GM19023 (cell line): ENCODE measurements around the gene TMEM192.
"Not testable (repeated sequence)": the region's sequence is repeated elsewhere in the genome, so short reads cannot be mapped to it uniquely, and the experiment has no call there.

Experiments used
- ATAC-seq: cut with Tn5 transposase; IDR thresholded peaks from one replicate; pipeline ENCODE4 v1.9.1; 2021; ENCODE audit warnings: mild to moderate bottlenecking, moderate library complexity; ENCODE audit not compliant: unreplicated experiment

TMEM192 gene

DNA sequence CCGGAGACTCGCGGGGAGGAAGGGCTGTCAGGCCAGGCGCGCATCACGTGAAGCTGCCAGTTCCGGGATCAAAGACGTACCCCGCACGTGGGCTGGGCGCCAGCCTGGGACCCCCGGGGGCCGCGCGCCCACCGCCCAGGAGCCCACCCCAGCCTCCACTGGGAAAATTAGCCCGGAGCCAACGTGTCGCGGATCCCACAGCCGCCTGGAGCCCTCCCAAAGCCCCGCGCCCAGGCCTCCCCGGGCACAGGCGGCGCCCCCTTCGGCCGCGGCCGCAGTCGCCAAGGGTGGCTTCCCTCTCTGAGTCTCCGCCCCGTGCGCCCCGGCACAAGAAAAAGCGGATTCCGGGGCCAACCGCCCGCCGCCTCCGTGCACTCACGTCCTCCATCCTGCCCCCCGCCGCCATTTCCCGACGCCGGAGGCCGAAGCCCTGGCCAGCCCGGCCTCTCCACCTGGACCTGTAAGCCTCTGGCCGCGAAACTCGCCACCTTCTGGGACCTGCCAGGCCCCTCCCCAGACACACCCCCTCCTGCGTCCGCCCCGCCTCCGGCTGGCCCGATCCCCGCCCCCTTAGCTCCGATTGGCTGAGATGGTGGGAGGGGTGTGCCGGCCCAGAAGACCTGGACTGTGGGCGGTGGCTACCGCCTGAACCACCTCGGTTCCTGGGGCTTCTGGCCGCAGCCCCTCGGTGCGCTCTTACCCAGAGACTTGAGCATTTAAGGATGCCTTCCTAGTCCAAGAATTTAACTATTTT is at the start of gene TMEM192:
Gene TMEM192, minus strand, starts transcription at position 493 of the 754 bp plus-strand sequence. Its CDS starts 87 bp downstream, at position 406.
- peak; percentile 96 for ATAC-seq

DNA sequence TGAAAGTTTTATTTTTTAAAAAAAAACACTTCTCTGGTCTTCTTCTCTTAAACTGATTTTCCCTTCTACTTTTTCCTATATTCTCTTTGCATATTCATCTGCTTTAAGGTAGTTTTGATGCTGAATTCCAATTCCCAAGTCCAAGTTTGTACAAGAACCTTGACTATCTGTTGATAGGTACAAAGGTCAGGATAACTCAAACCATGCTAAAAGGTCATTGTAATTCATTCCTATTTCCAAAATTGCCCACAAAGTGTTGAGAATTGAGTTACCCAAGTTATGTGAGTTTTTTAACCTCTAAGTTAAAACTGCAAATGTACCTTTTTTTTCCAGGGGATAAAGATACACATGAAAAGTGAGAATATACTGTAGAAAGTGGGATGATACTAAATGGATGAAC is 46.1 kb upstream of the TMEM192 start:
- no peak for ATAC-seq

DNA sequence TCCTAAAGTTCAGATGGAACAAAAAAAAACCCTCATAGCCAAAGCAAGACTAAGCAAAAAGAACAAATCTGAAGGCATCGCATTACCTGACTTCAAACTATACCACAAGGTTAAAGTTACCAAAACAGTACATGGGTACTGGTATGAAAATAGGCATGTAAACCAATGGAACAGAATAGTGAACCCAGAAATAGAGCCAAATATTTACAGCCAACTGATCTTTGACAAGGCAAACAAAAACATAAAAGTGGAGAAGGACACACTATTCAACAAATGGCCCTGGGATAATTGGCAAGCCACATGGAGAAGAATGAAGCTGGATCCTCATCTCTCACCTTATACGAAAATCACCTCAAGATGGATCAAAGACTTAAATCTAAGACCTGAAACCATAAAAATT is 44.2 kb upstream of the TMEM192 start:
- no peak for ATAC-seq

DNA sequence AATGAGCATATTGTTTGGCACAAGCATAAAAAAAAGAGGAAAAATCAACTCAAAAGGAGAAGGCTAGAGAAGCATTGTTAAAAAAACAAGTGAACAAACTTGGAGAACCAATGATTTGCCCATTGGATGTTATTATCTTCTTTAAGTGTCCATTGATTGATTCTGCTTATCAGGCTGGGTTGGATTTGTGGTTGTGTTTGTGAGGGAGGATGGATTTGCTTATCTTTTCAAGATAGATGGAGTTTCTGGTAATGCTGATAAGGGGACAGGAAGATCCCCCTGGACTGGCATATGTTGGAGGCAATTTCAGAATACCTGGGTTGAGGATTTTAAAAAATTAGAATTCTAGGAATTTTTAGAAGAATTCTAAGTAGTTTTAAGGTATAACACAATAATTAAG is 41.8 kb upstream of the TMEM192 start:
- no peak for ATAC-seq

DNA sequence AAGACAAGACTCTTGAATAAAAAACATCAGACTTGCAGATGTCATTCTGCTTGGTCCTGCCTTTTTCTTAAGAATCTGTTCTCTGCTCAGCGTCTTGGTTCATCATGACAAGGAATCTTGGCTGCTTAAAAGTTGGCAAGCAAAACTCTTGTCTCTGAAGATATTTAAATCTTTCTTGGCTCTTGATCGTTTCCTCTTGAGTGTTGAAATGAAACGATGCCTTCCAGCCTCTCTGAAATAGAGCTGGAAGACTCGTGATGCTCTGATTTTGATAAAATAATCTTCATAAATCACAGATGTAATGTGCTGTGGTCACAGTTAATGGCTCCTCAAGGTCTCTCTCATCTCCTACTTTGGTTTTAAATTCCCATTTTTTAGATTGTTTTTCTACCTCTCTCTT is 39.9 kb upstream of the TMEM192 start:
- ATAC-seq = no peak

DNA sequence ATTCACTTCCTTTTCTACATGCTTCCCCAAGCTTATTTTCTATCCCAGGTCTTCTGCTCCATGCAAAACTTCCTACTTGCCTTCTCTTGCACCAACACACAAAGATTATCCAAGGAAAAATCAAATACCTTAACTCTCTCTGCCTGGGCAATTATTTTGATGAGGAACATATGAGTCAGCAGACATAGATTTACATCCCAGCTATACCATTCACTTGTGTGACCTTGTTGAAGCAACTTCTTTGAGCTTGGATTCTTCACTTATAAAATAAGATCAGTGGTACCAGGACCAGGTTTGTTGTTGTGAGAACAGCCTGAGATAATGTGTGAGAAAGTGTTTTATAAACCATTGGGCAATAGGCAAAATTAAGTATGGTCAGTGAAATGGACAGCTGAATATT is 39.1 kb upstream of the TMEM192 start:
- no peak for ATAC-seq

DNA sequence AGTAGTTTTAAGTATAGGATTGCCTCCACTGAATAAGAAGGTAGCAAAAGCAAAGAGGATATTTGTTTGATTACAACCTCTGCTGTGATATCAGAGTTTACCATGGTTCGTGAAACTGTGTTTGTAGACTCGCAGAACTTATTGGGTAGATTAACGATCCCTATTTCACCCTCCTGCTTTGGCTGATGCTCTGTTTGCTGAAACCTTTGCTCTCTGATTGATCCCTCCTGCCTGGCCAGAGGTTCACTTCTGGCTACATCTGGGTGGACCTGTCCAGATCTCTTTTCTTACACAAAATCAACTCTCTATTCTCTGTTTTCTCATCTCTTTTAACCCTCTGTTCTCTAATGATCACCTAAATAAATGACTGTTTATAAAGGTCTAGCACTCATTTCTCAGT is 37.9 kb upstream of the TMEM192 start:
- ATAC-seq = no peak

DNA sequence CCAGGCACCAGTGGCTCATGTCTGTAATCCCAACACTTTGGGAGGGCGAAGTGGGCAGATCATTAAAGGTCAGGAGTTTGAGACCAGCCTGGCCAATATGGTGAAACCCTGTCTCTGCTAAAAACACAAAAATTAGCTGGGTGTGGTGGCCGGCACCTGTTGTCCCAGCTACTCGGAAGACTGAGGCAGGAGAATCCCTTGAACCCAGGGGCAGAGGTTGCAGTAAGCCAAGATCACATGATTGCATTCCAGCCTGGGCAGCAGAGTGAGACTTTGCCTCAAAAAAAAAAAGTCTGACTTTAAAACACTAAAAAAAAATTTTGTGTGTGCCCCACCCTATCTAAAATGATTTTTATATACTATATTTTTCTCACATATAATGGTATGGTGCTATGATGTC is 26.2 kb upstream of the TMEM192 start:
- no peak for ATAC-seq

DNA sequence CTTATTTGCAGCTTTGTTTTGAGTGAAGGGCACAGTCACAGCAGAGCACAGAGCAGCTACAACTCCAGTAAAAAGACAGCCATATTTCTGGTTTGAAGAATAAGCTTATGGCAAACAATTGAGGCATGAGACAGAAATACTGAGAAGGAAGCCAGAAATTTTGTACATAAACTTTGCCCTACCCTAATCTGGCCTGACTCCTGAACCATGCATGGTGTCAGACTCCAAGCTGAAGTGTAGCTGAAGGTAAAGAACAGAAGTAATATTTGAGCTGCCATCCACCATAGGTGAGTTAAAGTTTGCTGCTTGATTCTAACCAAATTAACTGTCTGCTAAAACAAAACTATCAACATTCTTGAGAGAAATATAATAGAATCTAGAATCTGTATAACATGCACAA is 24.5 kb upstream of the TMEM192 start:
- ATAC-seq = no peak

DNA sequence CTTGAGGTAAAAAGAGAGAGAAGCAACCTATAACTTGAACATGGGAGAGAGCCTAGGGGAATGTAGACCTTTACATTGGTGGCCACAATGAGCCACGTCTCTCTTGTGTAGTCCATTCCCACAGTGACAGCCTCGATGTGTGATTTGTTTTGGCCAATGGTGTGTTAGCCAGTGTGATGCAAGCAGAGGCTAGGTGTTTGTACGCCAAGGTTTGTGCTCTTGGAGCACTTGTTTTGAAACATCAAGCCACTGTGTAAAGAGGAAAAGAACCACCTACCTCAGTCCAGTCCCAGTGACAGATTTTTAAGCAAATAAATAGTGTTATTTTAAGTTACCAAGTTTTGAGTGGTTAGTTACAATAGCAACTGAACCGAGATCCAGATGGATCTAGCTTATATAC is 23.9 kb upstream of the TMEM192 start:
- ATAC-seq = no peak

DNA sequence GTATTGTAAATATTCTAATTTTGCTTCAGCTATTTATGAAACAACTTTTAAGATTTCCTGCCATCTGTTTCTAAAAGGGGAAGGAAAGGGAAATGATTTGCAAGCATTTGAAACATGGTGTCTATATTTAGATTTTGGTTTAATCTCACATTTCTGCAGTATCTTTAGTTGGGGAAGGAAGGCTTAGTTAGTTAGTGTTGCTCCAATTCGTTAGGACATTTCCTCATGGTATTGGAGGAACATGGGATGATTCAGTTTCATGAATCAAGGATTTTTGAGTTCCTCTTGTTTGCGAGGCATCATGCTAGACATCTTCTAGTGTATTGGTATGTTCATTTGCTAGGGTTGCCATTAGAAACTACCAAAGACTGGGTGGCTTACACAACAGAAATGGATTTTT is 20.5 kb upstream of the TMEM192 start:
- ATAC-seq = no peak

DNA sequence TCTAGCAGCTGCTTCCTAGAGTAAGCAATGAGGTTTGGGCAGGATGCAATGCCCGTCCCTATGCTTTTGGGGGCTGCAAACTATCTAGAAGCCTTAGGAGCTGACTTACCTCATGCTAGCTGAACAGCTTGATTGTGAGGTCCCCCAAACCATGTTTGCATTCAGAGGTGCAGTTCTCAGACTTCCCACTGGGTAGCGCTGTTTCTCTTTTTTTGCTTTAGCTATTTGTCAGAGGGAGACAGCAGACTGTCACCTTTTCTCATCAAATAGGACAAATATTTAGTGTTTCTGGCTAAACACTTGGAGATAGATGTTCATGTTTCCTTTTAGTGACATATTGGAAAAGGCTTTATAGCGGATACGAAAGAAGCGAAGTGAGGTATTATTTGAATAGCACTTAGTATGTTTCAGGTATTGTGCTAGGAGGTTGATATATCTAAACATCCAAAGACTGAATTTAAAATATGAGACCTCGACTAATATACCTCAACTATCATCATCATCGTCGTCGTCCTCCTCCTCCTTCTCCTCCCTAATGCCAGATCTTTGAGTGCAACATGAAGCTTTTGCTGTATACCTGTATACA is 18.7 kb upstream of the TMEM192 start:
- ATAC-seq = peak; percentile 82

DNA sequence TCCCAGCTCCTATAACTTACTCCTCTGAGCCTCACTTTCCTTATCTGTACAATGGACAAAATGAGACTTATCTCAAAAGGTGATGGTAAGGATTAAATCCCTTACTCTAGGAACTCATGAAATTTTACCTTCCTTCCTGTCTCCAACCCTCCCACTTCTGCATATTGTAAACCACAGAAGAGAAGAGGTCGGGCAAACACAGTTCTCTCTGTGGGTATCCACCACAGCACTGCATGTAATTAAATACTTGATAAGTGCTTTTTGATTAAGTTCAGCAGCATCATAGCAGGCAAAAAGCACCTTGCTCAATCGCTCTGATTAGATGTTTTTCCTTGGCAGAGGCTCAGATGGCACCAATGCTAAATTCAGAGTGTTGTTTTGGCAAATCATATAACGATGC is 17.3 kb upstream of the TMEM192 start:
- ATAC-seq = no peak

DNA sequence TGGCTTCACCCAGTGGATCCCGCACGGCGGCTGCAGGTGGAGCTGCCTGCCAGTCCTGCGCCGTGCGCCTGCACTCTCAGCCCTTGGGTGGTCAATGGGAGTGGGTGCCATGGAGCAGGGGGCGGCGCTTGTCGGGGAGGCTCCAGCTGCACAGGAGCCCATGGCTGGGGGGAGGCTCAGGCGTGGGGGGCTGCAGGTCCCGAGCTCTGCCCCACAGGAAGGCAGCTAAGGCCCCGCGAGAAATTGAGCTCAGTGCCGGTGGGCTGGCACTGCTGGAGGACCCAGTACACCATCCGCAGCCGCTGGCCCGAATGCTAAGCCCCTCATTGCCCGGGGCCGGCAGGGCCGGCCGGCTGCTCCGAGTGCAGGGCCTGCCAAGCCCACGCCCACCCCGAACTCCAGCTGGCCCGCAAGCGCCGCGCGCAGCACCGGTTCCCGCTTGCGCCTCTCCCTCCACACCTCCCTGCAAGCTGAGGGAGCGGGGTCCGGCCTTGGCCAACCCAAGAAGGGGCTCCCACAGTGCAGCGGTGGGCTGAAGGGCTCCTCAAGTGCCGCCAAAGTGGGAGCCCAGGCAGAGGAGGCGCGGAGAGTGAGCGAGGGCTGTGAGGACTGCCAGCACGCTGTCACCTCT is 13.3 kb upstream of the TMEM192 start:
- not testable (repeated sequence) for ATAC-seq

DNA sequence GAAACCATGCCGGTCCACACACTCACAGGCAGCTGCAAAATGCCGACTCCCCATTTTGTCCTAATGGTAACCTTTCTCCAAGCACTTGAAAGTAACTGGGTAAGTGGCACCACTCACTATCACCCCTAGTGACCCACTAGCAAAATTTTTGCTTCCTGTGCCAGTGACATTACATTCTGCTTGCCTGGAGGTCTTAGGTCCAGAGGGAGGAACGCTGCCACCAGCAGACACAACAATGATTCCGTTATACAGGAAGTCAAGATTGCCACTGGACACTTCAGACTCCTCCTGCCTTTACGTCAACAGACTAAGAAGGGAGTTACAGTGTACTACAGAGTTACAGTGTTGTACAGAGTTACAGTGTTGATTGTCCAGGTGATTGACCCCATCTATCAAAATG is 11.8 kb upstream of the TMEM192 start:
- no peak for ATAC-seq

DNA sequence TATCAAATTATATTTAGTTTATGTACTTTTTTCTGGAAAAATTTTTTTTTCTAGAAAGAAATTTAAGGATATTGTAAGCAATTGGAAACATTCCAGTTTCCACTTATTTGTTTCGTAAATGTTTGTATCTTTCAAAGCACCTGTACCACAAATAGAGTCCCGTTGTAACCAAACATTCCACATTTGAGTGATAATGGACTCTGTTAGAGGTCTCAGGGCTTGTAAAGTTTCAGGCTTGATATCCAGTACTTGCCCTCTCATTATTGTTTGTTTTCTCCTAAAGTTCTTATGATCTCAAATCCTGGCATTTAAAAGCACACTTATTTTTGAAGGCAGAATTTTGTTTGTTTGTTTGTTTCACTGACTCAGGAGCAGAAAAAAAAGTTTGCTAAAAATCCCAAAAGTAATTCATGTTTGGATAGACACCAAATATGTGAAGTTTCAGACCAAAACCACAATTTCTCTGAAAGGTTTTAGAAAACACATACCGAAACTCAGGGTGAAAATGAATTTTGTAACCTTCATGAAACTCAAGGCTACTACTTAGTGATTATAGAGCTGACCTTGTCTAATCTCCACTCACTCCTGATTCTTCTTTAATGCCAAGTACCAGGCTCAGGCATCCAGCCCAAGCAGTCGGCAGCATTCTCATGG is 5.7 kb upstream of the TMEM192 start:
- ATAC-seq = peak; percentile 89

DNA sequence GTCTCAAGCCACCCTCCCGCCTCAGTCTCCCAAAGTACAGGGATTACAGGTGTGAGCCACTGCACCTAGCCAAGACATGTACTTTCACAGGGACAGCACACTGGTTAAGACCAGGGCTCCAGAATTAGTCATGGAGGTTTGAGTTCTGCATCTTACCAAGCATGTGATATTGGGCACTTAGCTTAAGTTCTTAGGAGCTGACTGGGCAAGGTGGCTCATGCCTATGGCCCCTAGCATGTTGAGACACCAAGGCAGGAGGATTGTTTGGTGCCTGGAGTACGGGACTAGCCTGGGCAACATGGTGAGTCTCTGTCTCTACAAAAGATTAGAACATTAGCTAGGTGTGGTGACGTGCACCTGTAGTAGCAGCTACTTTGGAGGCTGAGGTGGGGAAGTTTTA is 2.6 kb upstream of the TMEM192 start:
- no peak for ATAC-seq

DNA sequence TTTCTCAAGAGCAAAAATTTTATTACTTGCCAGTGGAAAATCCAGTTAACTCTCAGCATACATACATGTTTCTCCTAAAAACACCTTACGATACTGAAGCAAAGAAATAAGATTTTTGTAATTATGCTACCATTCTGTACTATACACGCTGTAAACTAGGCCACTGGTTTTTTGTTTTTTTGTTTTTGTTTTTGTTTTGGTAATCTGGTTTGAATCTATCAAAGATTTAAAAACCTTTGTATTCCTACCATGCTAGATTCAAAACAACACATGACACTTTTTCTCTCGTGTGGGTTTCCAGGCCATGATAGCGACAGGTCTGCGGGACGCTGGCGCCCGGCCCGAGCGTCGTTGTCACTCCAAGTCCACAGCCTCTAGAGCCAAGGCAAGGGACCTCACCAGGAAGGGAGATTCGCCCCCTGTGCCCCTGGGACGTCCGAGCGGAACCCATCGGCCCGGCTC is 723 bp downstream of the TMEM192 start:
- ATAC-seq = no peak

DNA sequence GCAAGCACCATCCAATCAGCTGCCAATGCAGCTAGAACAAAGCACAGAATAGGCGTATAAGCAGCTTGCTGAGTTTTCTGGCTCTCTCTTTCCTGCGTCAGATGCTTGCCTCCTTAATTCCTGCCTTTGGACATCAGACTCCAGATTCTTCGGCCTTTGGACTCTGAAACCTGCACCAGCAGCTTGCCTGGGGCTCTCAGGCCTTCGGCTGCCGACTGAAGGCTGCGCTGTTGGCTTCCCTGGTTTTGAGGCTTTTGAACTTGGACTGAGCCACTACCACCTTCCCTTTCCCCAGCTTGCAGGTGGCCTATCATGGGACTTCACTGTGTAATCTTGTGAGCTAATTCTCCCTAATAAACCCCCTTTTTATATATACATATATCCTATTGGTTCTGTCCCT is 6.1 kb downstream of the TMEM192 start:
- ATAC-seq = no peak

DNA sequence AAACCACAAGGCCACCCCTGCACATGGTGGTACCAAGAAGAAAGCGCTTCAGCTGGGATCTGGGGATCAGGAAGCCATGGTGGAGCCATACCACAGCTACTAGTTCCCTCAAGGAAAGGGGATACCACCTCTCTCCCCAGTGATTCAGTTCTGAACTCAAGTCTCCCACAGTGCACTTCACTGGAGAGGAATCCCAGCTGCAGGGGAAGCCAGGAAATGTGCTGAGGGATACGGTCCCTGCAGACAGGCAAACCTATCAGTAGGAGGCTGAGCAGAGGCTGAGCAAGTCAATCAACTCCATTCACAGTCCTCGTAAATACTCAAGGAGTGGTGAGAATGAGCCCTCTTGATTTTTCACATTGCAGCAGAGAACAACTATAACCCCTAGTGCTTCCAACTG is 11.0 kb downstream of the TMEM192 start:
- ATAC-seq = no peak

DNA sequence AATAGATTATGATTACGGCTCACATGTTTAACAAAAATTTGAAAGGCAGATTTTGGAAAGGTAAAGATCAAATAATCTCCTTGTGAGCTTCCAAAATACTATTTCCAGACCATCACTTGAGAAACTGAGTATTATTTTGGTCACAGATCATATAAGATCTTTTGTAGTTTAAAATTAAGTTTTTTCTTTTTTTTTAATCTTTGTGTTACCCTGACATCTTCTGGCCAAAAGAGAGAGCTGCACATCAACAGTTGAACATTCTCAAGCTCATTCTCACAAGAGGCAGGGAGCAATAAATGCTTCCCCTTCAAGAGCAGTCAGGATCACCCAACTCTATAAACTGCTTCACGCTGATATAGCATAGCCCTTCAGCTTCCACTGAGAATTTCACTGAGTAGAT is 15.9 kb downstream of the TMEM192 start:
- ATAC-seq = no peak

DNA sequence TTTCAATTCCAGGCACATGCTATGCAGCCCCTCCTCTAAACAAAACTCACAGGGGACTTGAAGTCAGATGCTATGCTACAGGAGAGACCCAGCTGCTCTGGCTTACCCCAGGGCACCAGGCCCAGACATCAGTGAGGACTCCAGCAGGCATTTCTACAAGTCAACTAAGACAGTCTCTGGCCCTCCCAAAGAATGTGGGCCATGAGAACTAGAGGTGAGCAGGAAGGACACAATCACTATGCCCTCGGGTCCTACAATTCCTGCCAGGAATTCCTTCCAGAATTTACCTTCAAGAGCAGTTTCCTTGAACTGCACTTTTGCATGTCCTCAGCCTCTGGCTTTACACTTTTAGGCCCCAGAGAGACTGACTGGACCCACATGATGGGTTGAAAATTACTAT is 17.4 kb downstream of the TMEM192 start:
- ATAC-seq = no peak
